ENCODE measurements around the gene GMDS.

Gene GMDS

DNA sequence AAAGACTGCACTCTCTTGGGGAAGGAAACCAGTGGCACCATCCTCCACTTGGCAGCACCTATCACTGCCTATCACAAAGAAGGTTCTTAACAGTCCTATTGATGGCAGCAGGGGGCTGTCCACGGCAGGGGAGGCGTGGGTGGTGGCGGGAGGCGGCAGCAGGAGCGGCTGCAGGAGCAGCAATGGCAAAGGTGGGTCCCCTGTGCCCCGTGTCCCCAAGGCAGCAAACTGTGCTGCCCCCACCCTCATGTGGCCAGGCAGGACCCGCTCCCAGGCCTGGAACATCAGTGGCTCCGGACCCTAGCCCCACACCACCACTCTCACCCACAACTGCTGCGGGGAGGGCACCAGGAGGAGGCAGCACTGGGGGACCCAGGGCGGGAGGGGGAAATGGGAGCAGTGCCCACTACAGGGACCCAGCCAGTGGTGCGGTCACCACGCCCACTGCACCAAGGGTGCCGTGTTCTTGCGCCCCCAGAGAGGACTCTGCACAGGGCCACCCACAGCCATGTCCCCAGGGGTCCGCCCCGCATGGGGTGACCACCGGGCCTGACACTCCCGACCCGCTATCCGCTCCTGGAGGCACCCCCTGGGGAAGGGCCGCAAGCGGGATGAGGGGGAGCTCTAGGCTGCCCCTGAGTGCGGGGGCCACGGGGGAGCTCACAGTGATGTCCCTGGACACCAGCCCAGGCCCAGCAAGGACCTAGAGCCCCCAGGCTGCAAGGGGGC is 54.6 kb downstream of the GMDS start:
- no peak for DNase-seq (ENCODE audit: low read depth)
- TF ChIP-seq, protein P1, sequence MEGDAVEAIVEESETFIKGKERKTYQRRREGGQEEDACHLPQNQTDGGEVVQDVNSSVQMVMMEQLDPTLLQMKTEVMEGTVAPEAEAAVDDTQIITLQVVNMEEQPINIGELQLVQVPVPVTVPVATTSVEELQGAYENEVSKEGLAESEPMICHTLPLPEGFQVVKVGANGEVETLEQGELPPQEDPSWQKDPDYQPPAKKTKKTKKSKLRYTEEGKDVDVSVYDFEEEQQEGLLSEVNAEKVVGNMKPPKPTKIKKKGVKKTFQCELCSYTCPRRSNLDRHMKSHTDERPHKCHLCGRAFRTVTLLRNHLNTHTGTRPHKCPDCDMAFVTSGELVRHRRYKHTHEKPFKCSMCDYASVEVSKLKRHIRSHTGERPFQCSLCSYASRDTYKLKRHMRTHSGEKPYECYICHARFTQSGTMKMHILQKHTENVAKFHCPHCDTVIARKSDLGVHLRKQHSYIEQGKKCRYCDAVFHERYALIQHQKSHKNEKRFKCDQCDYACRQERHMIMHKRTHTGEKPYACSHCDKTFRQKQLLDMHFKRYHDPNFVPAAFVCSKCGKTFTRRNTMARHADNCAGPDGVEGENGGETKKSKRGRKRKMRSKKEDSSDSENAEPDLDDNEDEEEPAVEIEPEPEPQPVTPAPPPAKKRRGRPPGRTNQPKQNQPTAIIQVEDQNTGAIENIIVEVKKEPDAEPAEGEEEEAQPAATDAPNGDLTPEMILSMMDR (IDR thresholded peaks at IDR 0.05; ENCODE audit: insufficient read depth, low read depth, low read length, missing control alignments): no peak
- no peak overlapping the region for H3K4me3 ChIP-seq (ENCODE audit: low read depth, low read length)

DNA sequence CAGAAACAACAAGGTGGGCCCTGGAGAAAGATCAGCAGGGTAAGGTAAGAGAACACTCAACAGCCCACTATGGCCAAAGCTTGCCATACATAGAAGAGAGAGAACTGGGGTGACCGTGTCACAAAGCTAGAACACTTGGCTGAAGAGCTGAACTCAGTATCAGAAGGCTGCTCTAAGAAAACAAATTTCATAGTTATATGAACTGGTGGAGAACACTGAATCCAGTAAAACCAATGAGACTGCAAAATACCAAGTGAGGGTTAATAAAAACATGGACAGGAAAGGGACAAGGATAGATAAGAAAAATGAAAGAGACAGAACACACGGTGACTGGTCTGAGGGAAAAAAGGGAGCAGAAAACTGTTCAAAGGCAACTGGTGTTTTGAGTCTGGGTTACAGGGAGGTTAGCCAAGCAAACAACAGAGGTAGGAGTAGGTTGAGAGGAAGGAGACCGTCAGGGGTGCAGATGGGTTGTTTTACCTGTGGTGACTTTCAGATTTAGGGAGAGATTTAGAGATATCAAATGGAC is 56.5 kb downstream of the GMDS start:
- no peak for DNase-seq (ENCODE audit: low read depth)
- H3K4me3 ChIP-seq (ENCODE audit: low read depth, low read length): no peak overlapping the region
- TF ChIP-seq, protein P1 (IDR thresholded peaks at IDR 0.05; ENCODE audit: insufficient read depth, low read depth, low read length, missing control alignments): no peak

DNA sequence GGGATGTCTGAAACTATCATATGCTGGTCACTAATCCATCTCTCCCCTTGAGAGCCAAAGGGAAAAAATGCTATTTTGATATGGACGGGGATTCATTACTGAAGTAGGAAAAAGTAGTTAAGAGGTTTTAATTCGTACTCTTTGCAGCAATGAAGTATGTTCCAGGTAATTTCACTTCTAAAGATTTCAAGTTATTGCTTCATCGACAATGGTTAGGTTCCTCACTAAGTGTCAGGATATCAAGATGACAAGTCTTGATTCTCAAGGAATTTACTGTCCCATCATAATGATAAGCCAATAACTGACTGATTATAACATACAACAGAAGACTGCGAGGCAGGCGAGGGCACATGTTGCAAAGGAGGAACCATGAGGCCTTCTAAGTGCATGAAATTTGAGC is 57.0 kb downstream of the GMDS start:
- DNase-seq (ENCODE audit: low read depth): no peak
- H3K4me3 ChIP-seq (ENCODE audit: low read depth, low read length): no peak overlapping the region
- TF ChIP-seq, protein P1 (IDR thresholded peaks at IDR 0.05; ENCODE audit: insufficient read depth, low read depth, low read length, missing control alignments): no peak

DNA sequence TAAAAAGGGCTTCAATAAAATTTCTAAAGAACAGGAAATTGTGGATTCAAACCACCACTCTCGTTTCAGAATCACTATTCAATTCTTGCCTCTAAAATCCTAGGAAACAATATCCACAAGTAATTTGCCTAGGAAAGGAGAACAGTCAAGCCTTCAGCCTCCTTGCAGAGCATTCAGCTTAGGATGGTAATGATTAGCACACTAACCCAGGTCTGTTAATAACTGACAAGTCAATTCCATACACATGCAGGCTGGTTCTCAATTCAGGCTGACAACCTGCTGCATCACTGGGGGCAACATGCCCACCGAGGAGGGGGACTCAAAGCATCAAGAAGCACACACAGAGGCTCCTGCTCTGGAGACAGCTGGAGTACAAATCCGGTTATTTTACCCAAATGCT is 57.6 kb downstream of the GMDS start:
- no peak for DNase-seq (ENCODE audit: low read depth)

DNA sequence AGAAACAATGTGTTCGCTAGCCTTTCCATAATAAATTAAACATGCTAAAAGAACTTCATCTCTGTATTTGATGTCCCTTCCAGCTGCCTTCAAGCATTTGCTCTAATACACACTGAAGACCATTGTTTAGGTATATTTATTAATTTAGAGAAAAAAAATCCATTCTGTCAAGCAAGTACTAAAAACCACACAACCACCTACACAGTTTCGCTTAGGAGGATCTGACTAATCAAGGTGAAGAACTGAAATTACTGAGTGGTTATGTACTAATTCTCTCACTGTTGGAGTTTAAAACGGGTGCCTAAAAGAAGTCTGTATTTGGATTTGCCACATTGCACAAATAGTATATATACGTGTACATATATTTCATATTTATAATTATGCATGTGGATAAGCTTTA is 58.9 kb downstream of the GMDS start:
- H3K4me3 ChIP-seq (ENCODE audit: low read depth, low read length): no peak overlapping the region
- TF ChIP-seq, protein P1 (IDR thresholded peaks at IDR 0.05; ENCODE audit: insufficient read depth, low read depth, low read length, missing control alignments): no peak
- peak; percentile 67 for DNase-seq (ENCODE audit: low read depth)

More for the DNA sequence above, 57.6 kb downstream of the GMDS start:
- TF ChIP-seq, protein P1 (IDR thresholded peaks at IDR 0.05; ENCODE audit: insufficient read depth, low read depth, low read length, missing control alignments): no peak
- H3K4me3 ChIP-seq (ENCODE audit: low read depth, low read length): no peak overlapping the region

DNA sequence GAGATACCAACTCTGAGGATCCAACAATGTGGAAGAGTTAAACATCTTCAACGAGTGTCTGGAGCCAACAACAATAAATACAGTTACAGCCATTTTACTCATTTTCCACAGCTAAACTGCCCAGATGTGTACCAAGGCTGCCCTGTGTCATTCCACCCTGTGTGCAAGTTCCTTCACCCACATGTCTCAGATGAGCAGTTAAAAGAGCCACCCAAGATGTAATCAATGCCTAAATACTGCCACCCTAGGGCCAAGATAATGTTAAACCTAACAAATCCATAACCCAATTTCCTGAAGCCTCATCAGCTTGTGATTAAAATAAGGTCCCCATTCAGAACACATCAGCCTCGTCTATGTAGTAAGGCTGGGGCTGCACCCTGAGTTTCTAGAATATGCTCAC is 59.9 kb downstream of the GMDS start:
- TF ChIP-seq, protein P1 (IDR thresholded peaks at IDR 0.05; ENCODE audit: insufficient read depth, low read depth, low read length, missing control alignments): no peak
- H3K4me3 ChIP-seq (ENCODE audit: low read depth, low read length): no peak overlapping the region
- no peak for DNase-seq (ENCODE audit: low read depth)
